GM11168 (cell line): Measurements from ENCODE around the gene THOP1.

Experiments
- in situ Hi-C: fragments of 300-500 bp; cut with MboI; formaldehyde crosslinking; loops from one replicate; pipeline ENCODE4 v1.12.0; 2022; ENCODE audit warnings: low sequenced_read_pairs; ENCODE audit not compliant: unreplicated experiment

The THOP1 gene

DNA sequence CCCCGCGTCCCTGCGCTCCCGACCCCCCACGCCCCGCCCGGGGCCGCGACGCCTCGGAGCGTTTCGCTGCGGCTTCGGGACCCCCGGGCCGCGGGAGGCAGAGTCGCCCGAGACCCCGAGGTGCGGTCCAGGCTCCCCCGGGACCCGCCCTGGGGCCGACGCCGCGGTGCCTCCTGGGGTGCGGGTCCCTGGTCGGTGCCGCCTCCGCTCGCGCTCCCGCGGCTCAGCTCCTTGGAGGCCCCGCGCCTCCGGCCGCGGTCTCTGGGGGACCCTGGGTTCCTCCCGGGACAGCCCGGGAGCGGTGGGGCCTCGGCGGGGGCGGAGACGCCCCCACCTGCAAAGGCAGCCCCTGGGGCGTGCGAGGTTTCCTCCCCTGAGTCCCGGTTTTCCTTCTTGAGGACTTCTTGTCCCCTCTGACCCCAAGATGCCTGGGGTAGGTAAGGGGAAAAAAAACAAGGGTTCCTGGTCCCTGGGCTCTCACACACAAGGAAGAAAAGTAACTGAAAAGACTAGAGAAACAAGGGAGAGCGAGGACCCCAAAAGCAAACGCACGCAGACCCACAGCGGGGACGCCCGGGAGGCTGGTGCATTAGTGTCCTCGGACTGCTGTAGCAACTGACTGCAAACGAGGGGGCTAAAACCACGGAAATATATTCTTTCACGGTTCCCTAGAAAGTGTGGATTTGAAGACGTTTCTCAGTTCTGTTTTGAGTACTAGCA is 56.7 kb downstream of the THOP1 start:
- in situ Hi-C loops, result no loop called here

DNA sequence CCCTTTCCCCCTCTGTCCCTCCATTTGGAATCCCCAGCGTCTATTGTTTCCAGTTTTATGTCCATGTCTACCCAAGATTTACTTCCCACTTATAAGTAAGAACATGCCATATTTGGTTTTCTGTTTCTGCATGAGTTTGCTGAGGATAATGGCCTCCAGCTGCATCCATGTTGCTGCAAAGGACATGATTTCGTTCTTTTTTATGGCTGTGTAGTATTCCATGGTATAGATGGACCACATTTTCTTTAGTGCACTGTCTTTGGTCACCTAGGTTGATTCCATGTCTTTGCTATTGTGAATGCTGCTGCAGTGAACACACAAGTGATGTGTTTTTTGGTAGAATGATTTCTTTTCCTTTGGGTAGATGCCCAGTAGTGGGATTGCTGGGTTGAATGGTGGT is 59.8 kb downstream of the THOP1 start:
- in situ Hi-C loops, result no loop called here

DNA sequence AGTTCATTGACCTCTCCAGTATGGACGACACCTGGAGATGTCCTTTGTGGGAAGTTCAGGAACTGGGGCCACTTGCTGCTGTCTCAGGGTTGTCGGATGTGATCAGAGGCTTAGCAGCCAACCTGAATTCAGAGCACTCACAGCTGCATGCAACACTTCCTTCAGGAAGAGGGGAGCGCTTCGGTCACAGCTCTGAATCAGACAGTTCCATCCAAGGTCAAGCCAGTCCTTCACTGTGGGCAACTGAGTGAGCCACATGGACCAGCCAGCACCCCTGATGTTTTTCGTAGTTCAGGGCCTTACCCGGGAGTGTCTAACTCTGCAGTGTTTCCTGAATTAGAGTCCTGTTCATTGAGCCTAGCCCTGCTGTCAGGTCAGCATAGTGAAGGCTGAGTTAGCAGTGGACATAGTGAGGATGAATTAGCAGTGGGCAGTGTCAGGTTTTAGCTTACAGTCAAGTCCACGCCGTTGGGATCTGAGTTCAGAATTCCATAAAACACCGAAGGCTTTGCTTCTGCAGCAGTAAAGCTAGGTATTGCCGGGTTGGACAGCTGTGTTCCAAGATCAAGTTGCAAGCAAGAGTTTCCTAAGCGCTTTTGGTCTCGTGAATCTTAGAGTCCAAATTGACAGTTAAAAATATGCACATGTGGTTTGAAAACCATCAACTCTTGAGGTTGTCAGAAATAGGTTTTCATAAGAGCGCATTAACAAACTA is 61.0 kb downstream of the THOP1 start:
- in situ Hi-C loops, result no loop called here

DNA sequence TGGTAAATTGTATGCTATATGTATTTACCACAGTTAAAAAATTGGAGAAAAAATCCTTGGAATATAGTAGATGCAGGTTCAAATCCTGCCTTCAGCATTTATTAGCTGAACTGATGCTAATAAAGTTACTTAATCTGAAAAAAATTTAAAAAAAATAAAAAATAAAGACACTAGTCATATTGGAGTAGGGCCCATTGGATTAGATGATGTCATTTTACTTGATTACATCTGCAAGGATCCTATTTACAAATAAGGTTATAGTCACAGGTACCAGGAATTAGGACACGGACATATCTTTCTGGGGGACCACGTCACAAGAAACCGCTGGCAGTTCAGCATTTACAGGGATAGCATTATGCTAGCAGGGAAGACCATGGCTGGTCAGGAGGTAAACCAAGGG is 62.2 kb downstream of the THOP1 start:
- in situ Hi-C loops, result no loop called here

DNA sequence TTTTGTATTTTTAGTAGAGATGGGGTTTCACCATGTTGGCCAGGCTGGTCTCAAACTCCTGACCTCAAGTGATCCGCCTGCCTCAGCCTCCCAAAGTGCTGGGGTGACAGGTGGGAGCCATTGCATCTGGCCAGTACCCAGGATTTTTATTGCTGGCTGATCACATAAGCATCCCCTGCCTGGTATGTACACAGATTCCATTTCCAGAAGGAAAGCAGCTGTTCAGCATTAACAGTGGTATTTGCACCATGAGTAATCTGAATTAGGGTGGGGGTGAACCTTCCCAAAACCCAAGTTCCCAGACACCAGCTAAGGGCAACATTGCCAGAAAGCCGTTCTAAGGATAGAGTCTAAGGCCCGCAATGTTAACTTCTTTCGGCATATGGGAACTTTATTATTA is 63.3 kb downstream of the THOP1 start:
- in situ Hi-C loops, result no loop called here

DNA sequence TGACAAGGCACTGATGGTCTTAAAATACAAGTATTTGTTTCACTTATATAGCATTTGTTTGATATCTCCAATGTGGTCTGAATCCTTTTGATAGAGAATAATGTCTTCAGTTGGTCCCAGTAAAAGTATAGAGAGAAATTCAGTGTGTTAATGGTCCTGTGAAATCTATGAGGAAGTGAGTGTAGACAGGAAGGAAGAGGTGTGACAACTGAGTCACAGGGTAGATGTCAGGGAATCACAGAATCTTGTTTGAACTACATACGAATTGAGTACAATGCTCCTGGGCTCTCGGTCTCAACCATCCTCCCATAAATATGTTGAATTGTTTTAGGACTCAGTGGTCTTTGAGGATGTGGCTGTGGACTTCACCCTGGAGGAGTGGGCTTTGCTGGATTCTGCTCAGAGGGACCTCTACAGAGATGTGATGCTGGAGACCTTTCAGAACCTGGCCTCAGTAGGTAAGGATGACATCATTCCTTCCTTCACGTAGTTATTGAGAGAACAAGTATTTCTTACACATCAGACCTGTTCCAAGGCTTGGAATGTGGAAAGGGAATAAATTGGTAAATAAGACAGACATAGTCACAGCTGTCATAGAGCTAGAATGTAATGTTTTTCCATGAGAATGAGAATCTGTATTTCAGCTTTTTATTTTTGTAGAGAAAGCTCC is 65.1 kb downstream of the THOP1 start:
- in situ Hi-C loops, result no loop called here

DNA sequence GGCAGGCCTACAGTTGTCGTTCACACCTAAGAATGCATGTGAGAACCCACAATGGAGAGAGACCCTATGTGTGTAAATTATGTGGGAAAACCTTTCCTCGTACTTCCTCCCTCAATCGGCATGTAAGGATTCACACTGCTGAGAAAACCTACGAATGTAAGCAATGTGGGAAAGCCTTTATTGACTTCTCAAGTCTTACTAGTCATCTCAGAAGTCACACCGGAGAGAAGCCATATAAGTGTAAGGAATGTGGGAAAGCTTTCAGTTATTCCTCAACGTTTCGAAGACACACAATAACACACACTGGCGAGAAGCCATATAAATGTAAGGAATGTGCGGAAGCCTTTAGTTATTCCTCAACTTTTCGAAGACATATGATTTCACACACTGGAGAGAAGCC is 67.3 kb downstream of the THOP1 start:
- in situ Hi-C loops, result no loop called here

DNA sequence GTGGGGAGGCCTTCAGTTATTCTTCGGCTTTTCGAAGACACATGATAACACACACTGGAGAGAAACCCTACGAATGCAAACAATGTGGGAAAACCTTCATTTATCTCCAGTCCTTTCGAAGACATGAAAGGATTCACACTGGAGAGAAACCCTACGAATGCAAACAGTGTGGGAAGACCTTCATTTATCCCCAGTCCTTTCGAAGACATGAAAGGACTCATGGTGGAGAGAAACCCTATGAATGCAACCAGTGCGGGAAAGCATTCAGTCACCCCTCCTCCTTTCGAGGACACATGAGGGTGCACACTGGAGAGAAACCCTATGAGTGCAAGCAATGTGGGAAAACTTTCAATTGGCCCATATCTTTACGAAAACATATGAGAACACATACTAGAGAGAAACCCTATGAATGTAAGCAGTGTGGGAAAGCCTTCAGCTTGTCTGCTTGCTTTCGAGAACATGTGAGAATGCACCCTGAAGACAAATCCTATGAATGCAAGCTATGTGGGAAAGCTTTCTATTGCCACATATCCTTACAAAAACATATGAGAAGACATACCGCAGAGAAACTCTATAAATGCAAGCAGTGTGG is 67.8 kb downstream of the THOP1 start:
- in situ Hi-C loops, result no loop called here

DNA sequence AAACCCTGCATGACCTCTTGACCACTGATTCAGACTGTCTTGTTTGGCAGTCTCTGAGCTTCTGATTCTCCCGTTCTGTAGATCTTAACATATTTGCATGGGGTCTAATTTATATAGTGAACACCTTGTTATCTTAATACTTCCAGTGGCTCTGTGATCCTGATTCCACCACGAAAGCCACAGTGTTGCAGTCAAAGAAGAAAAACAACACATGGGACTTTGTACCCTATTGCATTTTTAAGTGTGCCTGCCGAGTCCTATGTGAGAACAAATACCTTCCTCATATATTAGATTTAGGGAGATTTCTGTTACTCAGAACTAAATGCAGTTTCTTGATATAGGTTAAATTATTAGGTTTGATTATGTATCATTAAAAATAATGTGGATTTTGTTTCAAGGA is 69.5 kb downstream of the THOP1 start:
- in situ Hi-C loops, result no loop called here

DNA sequence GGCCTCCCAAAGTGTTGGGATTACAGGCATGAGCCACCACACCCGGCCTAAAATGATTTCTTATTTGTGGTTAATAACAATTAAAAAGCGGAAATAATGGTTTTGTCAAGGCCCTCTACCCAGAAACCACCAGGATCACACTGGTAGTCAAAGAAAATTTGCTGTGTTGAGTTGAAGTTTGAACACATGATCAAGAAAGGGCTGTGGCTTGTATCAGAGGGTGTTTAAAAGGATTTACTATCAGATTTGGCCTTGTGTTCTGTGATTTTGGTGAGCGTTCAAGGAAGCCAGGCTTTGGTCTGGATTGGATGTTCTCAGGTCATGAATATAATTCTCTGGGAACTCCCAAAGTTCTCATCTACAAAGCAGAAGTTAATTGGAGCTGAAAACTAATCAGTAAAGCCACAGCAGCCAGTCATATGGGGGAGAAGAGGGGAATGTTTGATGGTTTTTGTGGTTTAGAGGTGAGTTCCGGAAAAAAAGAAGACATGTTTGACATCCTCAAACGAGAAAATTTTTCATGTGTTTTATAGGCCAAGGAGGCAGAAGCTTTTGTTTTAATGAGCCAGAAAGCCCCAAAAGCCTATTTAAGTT is 71.3 kb downstream of the THOP1 start:
- in situ Hi-C loops, result no loop called here

DNA sequence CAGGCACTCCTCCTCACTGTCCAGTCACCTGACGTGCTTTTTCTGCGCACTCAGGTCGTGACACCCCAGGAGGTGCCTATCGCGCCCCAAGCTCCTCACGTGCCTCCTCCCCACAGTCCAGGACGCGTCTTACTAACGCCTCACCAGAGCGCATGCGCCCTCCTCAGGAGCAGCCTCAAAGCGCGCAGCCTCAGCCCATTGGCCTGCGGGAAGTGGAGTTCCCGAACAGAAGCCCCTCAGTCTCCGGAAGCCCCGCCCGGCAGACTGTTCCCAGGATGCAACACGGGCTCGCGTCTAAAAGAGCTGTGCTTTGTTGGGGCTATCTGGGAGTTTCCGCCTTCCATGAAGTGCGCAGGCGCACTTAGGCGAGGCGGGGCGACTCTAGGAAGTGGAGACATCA is 73.6 kb downstream of the THOP1 start:
- in situ Hi-C loops, result no loop called here

DNA sequence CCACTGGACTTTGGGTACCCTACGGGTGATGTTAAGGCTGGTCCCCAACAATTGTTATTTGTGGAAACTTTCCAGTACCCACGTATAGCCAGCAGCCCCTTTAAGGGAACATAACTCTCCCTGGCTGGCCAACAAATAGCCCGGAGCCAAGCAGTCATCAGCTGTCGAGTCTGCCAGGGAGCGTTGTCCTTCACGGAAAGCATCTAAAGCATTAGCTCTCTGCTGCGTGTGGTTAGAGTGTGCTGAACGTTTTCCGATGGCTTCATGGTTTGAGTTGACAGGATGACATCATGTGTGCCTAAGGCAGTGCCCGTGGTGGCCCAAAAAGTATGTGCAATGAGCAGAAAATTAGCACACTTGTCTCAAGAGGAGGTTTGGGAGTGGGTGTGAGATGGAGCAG is 78.5 kb downstream of the THOP1 start:
- in situ Hi-C loops, result no loop called here
